ENCODE measurements around the gene GALT. TPM values are rescaled to one million over a fixed set of nuclear protein-coding genes. Genes with fewer than 3 reads are reported as not detected.
A peak's percentile ranks its signal among the peaks of the same experiment; 100 is the strongest.

The GALT gene
- total and polyA plus RNA-seq, 2 donors from 2014 or later, result 49.2 to 83.7 TPM

- Histone ChIP-seq H3K9ac (ENCODE audit: low read length in 3 of 3) (no peak overlapping the region), H3K9me3 (ENCODE audit: control insufficient read depth in 2 of 3, insufficient read depth in 1 of 3, low read length in 3 of 3) (no peaks in the 10 kb centered on the region), H3K27ac (ENCODE audit: low read depth in 2 of 2, low read length in 2 of 2) (no peak overlapping the region), H3K4me1 (ENCODE audit: control insufficient read depth in 2 of 3, insufficient read depth in 2 of 3, low read depth in 1 of 3, low read length in 3 of 3) (no peaks in the 10 kb centered on the region), H3K4me3 (ENCODE audit: low read length in 3 of 3) (no peak overlapping the region), H3K27me3 (ENCODE audit: control insufficient read depth, insufficient read depth, low read length) (no peaks in the 10 kb centered on the region), H3K36me3 (ENCODE audit: control insufficient read depth in 2 of 3, insufficient read depth in 3 of 3, low read length in 3 of 3) (no peaks in the 10 kb centered on the region)
- DNase-seq, result no peak
- no peak for FAIRE-seq
- TF ChIP-seq, protein P1, sequence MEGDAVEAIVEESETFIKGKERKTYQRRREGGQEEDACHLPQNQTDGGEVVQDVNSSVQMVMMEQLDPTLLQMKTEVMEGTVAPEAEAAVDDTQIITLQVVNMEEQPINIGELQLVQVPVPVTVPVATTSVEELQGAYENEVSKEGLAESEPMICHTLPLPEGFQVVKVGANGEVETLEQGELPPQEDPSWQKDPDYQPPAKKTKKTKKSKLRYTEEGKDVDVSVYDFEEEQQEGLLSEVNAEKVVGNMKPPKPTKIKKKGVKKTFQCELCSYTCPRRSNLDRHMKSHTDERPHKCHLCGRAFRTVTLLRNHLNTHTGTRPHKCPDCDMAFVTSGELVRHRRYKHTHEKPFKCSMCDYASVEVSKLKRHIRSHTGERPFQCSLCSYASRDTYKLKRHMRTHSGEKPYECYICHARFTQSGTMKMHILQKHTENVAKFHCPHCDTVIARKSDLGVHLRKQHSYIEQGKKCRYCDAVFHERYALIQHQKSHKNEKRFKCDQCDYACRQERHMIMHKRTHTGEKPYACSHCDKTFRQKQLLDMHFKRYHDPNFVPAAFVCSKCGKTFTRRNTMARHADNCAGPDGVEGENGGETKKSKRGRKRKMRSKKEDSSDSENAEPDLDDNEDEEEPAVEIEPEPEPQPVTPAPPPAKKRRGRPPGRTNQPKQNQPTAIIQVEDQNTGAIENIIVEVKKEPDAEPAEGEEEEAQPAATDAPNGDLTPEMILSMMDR (IDR thresholded peaks at IDR 0.05; ENCODE audit: borderline replicate concordance, extremely low read depth, insufficient read depth), result no peak
- intact Hi-C loops (cut with DNase I), result no loop called here
These were observed 42.0 kb downstream of the GALT start for GRCh38 chr9:34688329-34689115.

- Histone ChIP-seq H3K36me3 (ENCODE audit: control insufficient read depth in 2 of 3, insufficient read depth in 3 of 3, low read length in 3 of 3) (no peaks in the 10 kb centered on the region), H3K27me3 (ENCODE audit: control insufficient read depth, insufficient read depth, low read length) (no peaks in the 10 kb centered on the region), H3K4me1 (ENCODE audit: control insufficient read depth in 2 of 3, insufficient read depth in 2 of 3, low read depth in 1 of 3, low read length in 3 of 3) (no peaks in the 10 kb centered on the region), H3K9me3 (ENCODE audit: control insufficient read depth in 2 of 3, insufficient read depth in 1 of 3, low read length in 3 of 3) (no peaks in the 10 kb centered on the region), H3K4me3 (ENCODE audit: low read length in 3 of 3) (no peak overlapping the region), H3K27ac (ENCODE audit: low read depth in 2 of 2, low read length in 2 of 2) (no peak overlapping the region), H3K9ac (ENCODE audit: low read length in 3 of 3) (no peak overlapping the region)
- peak in 3 of 5 donors; percentile 22 to 58 (median 55) for DNase-seq
- TF ChIP-seq, protein P1 (IDR thresholded peaks at IDR 0.05; ENCODE audit: borderline replicate concordance, extremely low read depth, insufficient read depth), result no peak
- FAIRE-seq, result no peak
- intact Hi-C loops (cut with DNase I), result no loop called here
These were observed 42.6 kb downstream of the GALT start for GRCh38 chr9:34689116-34689470.

GRCh38 chr9:34689512-34689911 lies 43.0 kb downstream of the GALT start:
- H3K36me3 ChIP-seq (ENCODE audit: control insufficient read depth in 2 of 3, insufficient read depth in 3 of 3, low read length in 3 of 3), result no peaks in the 10 kb centered on the region
- no peak overlapping the region for H3K27ac ChIP-seq (ENCODE audit: low read depth in 2 of 2, low read length in 2 of 2)
- intact Hi-C loops (cut with DNase I), result no loop called here
- H3K9me3 ChIP-seq (ENCODE audit: control insufficient read depth in 2 of 3, insufficient read depth in 1 of 3, low read length in 3 of 3), result no peaks in the 10 kb centered on the region
- H3K27me3 ChIP-seq (ENCODE audit: control insufficient read depth, insufficient read depth, low read length), result no peaks in the 10 kb centered on the region
- FAIRE-seq (no peak), DNase-seq (peak in 2 of 5 donors; percentile 35 to 42)
- TF ChIP-seq, protein P1 (IDR thresholded peaks at IDR 0.05; ENCODE audit: borderline replicate concordance, extremely low read depth, insufficient read depth), result no peak
- no peak overlapping the region for H3K9ac ChIP-seq (ENCODE audit: low read length in 3 of 3)
- H3K4me3 ChIP-seq (ENCODE audit: low read length in 3 of 3), result no peak overlapping the region
- H3K4me1 ChIP-seq (ENCODE audit: control insufficient read depth in 2 of 3, insufficient read depth in 2 of 3, low read depth in 1 of 3, low read length in 3 of 3), result no peaks in the 10 kb centered on the region

All from kidney (tissue), 14 donors.